GM18520 (cell line): ENCODE results near the gene TIGD2.
"Not testable (repeated sequence)": the region's sequence is repeated elsewhere in the genome, so short reads cannot be mapped to it uniquely, and the experiment has no call there.

Source experiments
- ATAC-seq: cut with Tn5 transposase; IDR thresholded peaks from one replicate; pipeline ENCODE4 v1.9.1; 2021; ENCODE audit not compliant: unreplicated experiment

TIGD2 gene

DNA sequence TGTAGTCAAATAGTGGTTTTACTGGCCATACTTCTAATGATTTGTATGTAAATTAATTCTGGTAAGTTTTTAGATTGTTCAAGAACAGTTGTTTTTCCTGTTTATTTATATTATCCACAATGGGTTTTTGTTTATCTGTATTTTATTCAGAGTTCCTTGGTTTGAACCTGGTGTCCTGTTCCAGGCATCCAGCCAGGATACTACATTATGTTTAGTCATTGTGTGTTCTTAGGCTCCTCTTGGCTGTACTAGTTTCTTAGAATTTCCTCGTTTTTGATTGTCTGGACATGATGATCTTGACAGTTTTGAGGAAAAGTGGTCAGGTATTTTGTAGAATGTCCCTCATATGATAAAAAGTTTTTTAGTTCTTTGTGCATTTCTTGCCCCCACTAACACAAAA, 7.8 kb downstream of the TIGD2 start:
- no peak for ATAC-seq

DNA sequence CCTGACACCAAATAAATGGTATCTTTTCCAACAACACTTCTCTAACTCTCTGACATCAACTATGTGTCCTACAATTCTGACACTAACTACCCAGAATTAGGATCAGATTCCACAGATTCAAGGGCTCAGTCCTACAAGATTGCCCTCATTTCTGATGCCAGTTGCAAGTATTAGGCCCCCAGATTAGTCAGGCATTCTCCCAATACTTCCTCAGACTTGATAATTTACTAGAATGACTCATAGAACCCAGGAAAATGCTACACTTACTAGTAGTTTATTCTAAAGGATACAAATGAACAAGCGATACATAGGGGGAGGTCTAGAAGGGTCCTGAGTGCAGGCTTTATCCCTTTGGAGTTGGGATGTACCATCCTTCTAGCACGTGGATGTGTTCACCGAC, 8.5 kb downstream of the TIGD2 start:
- ATAC-seq: no peak

DNA sequence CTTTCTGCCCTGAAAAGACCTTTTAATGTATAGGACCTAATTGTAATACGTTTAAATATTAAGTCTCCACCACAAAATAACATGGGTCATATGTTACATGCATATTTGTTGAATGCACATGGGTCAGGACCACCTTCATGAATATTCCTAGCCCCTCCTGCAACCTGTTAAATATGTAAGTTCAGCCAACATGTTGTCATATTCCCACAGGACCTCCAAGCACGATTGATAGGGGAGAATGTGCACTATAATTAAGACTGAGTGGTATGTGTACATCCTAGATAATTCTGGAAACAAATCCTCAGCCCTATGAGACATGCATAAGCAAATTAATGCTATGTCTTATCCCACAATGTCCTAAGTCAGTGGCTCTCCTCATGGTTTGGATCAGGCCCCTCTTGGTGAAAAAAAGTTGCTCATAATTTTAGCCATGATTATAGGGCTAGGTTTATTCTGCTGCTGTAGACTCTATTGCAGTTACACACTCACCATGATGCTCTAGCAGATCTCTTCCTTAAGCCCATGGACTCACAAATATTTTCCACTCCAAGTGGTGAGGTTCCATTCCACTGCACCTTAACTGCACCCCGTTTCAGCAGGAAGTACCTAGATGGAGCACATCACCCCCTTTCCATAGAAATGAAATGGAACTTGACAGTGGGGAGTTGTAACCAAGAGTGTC, 10.2 kb downstream of the TIGD2 start:
- ATAC-seq: no peak

DNA sequence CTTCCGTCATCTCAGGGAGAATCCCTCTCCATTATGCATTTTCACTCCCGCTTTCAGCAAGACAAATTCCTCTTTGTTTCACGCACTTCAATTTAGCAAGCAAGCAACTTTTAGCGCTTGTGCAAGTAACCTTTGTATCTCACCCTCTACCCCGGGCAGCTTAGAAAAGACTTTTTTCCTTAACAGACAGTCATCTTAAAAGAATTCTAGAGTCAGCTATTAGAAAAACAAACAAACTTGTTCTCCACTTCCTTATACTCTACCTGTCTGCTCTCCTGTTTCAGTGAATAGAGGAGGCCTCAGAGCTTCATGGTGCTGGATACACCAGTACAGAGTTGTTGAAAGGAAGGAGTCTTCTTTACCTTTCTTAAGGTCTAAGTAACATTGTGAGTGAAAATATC, 12.1 kb downstream of the TIGD2 start:
- no peak for ATAC-seq

DNA sequence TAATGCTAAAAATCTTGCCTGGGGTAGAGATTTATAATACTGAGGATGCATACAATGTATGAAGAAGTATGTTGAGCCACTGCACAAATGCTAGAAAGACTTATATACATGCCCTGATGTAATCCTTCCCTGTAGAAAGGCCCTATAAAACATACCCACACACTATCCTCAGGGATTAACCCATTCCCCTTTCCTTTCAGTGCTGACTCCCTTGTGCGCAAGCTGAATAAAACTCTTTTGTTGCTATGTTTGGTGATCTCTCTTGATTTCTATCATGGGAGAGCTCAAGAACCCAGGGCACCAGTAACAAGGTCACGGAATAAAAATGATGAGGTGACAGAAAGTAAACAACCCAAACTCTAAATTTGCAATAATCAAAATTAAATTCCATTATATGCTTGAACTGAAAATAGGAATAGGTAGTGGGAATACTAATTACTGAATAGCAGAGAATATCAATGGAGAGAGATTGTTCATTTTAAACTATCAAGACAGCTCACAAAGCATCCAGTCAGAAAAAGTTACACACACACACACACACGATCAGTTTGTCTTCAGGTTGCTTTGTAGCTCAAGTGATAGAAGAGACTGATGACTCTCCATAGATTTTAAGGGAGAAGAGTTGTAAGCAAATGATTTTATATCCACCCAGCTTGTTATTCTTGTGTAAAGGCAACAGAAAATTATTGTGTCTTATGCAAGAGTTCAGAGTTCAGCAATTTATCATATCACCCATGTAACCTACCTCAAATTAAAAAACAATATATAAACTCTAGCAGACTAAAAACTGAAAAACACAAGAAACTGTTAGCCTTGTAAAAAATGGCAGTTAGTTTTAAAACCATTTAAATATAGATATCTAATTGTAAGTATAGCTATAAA, 14.8 kb downstream of the TIGD2 start:
- ATAC-seq: no peak

DNA sequence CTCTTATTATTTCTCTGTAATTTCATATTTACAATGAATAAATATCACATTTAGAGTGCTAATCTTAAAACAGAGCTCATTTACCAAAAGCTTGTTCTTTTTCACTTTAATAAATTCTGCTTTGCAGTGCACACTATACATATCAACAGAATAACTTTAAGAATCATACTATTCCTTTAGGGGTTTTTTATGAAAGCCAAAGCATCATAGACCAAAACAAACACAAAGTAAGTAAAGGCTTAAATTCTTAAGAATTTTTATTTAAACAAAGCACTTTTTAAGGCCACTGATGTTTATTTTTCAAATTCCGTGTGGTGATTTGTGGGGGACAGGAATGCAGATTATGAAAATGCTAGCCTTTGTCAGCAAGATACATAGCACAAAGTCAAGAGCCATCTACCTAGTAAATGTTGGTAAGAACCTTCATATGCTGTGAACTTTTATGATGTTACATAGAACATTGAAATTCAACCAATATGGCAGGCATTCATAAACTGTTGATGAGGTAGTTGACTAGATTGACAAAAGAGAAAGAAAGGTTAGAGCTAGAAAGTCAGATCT, 17.8 kb downstream of the TIGD2 start:
- ATAC-seq: no peak

DNA sequence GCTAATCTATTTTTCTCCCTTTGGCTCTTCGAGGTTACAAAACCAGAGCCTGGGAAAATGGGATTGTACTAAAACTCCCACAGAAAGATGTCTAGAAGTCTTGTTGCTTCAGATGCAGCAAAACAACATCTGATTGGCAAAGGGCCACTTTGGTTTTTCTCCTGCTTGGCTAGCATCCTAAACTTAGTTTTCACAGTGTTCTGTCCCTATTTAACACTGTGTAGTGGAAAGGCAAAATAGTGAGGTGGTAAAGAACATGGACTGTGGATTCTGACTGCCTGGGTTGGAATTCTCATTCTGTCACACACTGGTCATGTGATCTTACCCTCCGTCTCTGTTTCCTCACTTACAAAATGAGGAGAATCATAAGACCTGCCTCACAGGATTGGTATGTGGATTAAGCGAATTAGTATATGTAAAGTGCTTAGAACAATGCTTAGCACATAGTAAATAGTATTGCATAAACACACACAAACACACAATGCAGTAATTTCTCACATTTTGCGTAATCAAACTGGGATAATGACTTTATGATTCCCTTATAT, 23.5 kb downstream of the TIGD2 start:
- no peak for ATAC-seq

DNA sequence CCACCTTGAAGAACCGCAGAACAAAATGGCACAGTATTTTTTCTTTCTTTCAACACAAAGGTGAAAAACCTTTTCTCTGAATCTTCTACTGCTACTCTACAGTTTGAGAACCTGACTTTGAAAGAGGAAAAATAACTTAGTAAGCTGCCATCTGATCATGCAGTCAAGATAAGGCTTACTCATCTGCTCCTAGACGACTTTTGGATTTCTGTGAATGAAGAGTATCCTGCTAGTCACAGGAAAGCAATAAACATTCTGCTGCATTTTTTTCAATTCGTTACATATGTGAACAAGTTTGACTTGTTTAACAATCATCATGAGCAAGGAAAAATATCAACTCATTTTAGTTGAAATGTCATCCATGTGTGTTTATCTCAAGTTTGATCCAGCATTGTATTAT, 25.2 kb downstream of the TIGD2 start:
- no peak for ATAC-seq

DNA sequence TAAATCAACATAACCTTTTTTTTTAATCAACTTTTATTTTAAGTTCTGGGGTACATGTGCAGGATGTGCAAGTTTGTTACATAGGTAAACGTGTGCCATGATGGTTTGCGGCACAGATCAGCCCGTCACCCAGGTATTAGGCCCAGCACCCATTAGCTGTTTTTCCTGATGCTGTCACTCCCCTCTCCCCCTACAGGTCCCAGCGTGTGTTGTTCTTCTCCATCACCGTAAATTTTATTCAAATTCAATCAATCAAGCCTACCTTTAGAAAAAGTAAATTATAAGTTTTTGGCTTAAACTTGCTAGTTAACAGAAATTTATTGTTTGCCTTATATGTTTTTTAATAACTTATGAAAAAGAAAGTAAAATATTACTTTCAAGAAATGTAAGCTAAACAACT, 25.9 kb downstream of the TIGD2 start:
- no peak for ATAC-seq

DNA sequence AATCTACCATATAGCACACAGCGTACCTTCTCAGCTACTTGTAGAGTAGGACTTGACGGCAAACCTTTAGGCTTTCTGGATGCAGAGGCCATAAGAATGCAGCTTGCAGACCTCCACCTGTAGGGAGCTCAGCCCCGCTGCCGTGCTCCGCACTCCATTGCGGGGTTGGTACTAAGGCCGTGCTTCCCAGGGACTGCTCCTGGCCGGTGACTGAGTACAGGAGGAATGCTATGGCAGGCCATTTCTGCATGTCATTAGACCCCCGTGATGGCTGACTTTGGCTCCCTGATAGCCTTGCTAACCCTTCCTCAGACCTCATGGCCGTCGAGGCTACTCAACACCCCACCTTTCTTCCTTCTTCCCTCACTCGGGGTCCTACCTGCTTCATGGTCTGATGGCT, 26.4 kb downstream of the TIGD2 start:
- no peak for ATAC-seq

DNA sequence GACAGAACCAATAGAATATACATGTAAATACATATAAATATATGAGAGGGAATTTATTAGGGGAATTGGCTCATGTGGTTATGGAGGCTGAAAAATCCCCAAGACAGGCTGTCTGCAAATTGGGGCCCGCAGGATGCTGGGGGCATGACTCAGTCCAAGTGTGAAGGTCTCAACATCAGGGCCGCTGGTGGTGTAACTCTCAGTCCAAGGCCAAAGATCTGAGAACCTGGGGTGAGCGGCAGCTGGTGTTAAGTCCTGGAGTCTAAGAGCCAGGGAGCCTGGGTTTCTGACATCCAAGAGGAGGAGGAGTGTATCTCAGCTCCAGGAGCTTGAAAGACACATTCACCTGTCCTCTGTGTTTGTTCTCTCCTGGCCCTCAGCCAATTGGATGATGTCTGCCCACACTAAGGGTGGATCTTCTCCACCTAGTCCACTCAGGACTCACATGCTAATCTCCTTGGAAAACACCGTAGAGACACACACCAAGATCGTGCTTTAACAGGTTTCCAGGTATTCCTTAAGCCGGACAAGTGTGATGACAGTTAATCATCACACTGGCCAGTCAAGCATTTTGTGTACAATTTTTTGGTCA, 28.9 kb downstream of the TIGD2 start:
- ATAC-seq: no peak

DNA sequence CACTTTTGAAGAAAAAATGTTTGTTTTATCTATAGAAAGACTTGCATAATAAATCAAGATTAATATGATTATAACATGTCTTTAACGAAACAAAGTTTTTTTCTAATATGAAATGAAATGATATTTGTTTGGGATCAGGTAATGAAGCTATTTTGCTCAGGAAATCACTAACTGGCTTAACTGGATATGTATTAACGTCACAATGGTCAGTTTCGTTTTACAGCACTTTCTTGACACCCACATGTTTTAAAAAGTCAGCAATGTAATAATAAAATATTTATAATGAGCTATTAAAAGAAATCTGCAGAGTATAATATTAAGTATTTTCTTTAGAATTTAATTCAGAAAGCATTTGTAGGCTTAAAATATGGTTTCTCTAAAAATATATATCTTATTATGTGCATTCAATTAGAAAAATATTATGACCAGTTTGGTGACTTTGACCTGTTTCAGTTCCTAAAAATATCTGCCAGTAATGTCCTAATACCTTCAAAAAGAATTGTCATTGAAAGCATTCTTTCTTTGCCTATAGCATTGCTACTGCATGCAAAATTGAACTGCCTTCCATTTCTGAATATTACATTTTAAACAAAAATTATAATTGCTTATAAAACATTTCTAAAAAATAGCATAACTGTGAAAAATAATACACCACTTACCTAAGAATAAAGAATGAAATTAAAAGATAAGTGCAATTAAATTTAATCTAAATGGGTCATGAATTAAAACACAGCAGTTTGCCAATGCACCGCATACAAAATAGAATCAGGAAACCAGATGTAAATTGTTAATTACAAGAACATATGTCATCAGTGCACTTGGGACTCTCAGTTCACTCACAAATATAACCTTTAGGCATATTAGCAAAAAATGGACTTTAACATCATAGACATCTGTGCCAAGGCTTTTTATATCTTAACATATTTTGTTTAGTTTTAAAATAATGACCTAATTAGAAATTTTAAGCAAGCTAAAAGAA, 31.6 kb downstream of the TIGD2 start:
- ATAC-seq: peak; percentile 69

DNA sequence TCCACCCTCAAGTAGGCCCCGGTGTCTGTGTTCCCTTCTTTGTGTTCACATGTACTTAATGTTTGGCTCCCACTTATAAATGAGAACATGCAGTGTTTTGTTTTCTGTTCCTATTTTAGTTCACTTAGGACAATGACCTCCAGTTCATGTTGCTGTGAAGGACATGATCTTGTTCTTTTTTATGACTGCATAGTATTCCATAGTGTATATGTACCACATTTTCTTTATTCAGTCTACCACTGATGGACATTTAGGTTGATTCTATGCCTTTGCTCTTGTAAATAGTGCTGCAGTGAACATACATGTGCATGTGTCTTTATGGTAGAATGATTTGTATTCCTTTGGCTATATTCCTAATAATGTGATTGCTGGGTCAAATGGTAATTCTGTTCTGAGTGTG, 33.3 kb downstream of the TIGD2 start:
- ATAC-seq: not testable (repeated sequence)

DNA sequence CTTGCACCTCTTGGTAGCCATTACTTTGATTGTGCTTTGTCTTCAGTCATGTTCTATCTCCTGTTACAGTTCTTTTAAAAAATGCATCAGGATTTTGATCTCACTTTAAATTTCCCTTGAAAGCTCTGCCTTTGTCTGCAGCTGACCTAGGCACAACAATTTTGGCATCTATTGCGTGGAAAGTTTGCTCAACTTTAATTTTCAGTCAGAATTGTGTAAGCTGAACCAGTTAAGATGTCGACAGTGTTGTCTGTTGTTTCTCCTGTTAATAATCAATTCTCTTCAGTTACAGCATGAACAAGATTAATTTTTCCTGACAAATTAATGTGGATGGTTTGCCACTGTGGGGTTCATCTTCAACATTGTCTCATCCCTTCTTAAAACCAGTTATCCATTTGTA, 34.9 kb downstream of the TIGD2 start:
- ATAC-seq: no peak

DNA sequence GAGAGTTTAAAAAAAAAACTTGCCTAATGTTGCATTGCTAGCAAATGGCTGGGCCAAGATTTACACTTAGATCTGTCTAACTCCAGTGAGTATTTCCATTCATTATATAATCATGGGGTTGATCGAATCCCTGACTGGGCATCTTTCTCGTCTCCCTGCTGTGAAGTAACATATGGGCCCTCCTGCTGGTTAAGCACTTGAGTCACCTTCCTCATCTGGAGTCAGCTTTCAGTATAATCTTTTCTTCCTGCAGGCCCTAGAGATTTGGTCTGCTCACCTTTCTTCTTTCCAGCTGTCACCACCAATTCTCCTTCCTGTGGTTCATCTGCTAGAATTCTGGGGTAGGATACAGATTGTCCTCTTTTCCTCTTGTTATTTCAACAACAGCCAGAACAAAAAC, 41.6 kb downstream of the TIGD2 start:
- ATAC-seq: no peak

DNA sequence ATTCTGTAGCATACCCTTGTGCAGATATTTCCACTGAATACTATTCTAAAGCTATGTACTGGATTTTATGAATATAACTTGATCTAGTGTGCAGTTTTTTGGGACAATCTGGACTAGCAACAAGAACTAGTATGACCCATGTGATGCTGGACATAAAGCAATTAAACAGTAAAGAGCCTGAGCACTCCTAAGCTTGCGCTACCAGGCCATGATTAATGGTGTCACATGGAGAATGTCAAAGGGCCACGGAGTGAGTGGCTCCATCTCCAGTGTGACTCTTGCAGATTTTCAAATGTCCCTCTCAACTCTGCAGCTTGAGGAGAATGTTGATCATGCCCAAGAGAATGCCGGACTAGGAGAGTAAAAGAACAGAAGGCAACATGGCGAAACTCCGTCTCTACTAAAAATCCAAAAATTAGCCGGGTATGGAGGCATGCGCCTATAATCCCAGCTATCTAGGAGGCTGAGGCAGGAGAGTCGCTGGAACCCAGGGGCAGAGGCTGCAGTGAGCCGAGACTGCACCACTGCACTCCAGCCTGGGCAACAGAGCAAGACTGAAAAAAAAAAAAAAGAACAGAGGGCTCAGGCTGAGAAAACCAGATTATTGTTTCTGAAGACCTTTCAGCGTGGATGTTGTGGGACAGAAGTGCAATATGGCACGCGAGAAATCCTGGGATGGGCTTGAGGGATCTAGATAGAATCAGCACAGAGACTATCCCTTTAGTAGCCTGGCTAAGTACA, 45.0 kb downstream of the TIGD2 start:
- ATAC-seq: no peak

DNA sequence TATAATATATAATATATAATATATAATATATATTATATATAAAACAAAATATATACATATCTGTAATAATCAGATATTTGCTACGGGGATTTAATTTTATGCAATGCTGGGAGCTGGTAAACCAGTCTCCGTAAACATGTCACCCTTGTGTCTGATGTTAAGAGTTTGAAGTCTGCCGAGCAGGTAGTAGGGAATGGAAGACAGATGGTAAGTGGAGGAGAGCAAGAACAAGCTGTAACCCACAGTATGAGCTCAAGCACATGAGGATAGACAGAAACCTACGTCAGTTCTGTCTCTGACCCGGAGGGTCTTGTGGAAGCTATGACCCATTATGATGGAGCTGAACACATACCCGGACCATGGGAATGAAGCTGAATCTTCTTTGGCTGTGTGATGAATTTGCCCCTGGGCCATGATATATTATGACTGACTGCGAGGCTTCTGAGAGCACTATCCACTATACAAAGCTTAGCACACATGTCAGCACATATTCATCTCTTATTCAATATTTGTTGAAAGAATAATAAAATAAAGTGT, 46.2 kb downstream of the TIGD2 start:
- no peak for ATAC-seq

DNA sequence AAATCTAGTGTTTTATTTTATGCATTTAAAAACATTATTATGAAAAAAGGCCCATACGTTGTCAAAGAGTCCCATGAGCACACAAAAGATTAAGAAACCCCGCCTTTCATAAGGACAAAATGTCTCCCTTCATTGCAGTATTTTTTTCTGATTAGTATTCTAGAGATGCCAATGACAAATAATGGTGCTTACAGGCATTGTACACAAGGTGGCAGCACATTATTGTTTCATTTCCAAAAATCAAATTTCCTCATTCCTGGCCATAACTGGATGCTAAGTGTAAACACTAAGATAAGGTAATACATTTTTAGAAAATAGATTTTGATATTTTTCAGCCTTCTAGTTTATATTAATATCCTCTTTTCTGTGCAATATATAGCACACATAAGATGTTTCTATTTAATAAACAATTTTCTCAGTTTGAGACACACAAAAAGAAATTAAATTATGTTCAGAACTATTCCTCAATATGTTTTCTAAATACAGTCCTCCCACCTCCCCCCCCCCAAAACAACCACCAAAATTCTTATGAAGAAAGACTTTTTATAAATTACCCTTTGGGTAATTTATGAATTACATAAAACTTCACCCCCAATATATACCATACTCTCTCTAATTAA, 47.7 kb downstream of the TIGD2 start:
- ATAC-seq: peak; percentile 58

DNA sequence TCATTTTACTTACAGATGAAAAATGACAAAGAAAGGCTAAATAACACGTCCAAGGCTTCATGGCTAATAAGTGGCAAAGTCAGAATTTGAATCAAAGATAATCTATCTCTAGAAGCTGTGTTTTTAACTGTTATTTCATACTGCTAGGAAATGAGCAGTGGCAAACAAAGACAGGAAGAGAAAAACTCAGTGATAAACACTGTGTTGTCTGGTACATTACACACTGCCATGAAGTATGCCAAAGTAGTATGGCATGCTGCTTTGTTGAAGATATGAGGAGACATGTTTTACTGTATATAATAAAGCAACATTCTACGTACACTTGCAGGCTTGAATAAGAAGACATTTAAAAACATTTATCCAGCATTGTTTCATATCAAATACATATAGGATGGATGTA, 49.5 kb downstream of the TIGD2 start:
- no peak for ATAC-seq
